MCF 10A (cell line): ENCODE measurements around the gene PLIN3. TPM values are rescaled to one million over a fixed set of nuclear protein-coding genes. Genes with fewer than 3 reads are reported as not detected.

Experiments
- BruUV-seq: library from RNA; stranded (reverse); fragments of 400-500 nt; replicated peaks from 2 replicates; lab custom pipeline; 2021; lab: Mats Ljungman, UMichigan
- CTCF ChIA-PET: fragments of 300-600 bp; sonication (Branson Sonifier 250); formaldehyde crosslinking; extraction: SDS; loops from one replicate; lab custom pipeline; 2021; ENCODE audit warnings: antibody characterized with exemption, inconsistent platforms; lab: Yijun Ruan, JAX
- POLR2A ChIA-PET: fragments of 300-600, 350-650 bp; sonication (Branson Sonifier 250); formaldehyde crosslinking; extraction: SDS; loops from one replicate; lab custom pipeline; 2020; ENCODE audit warnings: antibody characterized with exemption, inconsistent platforms; lab: Yijun Ruan, JAX
- DNase-seq: peaks from one replicate; pipeline ENCODE4 v3.0.0-alpha.2; 2018; ENCODE audit not compliant: unreplicated experiment
- H3K27ac Mint-ChIP-seq: one replicate; pipeline ENCODE4 v1.8.0; 2022; ENCODE audit warnings: mild to moderate bottlenecking, low read depth, mixed read lengths; ENCODE audit not compliant: unreplicated experiment
- H3K27me3 Mint-ChIP-seq: one replicate; pipeline ENCODE4 v1.8.0; 2022; ENCODE audit warnings: mixed read lengths; ENCODE audit not compliant: insufficient read depth, unreplicated experiment
- H3K36me3 Mint-ChIP-seq: one replicate; pipeline ENCODE4 v1.8.0; 2022; ENCODE audit warnings: mild to moderate bottlenecking, moderate library complexity, mixed read lengths; ENCODE audit not compliant: insufficient read depth, unreplicated experiment
- H3K4me1 Mint-ChIP-seq: one replicate; pipeline ENCODE4 v1.8.0; 2022; ENCODE audit warnings: mixed read lengths; ENCODE audit not compliant: insufficient read depth, unreplicated experiment
- H3K4me3 Mint-ChIP-seq: one replicate; pipeline ENCODE4 v1.8.0; 2022; ENCODE audit warnings: mild to moderate bottlenecking, moderate library complexity, mixed read lengths; ENCODE audit not compliant: unreplicated experiment
- H3K9me3 Mint-ChIP-seq: one replicate; pipeline ENCODE4 v1.8.0; 2022; ENCODE audit warnings: mixed read lengths; ENCODE audit not compliant: unreplicated experiment
- intact Hi-C: fragments of 100-400 bp; cut with micrococcal nuclease; formaldehyde crosslinking; loops from 2 replicates; pipeline ENCODE4 v1.14.1; 2022
- total RNA-seq: library from RNA; stranded (reverse); gene quantifications from 2 replicates; pipeline ENCODE4 v1.2.3, GENCODE V29; 2022
- TF ChIP-seq, protein P1 (sequence below): fragments of 200-600 bp; IDR thresholded peaks from one replicate; pipeline ENCODE4 v1.8.0; 2022; ENCODE audit warnings: antibody characterized with exemption, mild to moderate bottlenecking; ENCODE audit not compliant: unreplicated experiment

Gene PLIN3
- total RNA-seq, 1 experiment from 2014 or later, result 64.3 TPM

GRCh38 chr19:4802711-4803110 lies 64.8 kb downstream of the PLIN3 start:
- Mint-ChIP-seq H3K27ac (no peak overlapping the region), H3K4me3 (no peak overlapping the region), H3K9me3 (no peaks in the 10 kb centered on the region), H3K27me3 (no peaks in the 10 kb centered on the region), H3K36me3 (peaks cover 14% of the 10 kb centered on the region), H3K4me1 (no peaks in the 10 kb centered on the region)
- BruUV-seq, result no TSS peak
- CTCF ChIA-PET, result interaction anchor here (0.7 to 0.8 kb wide), 3 partner anchors 53 to 71 kb away, joined by 3 to 4 read pairs (median 3); no protein-coding TSS in a partner anchor
- POLR2A ChIA-PET, result no interaction called here
- intact Hi-C loops, result no loop called here
- no peak for DNase-seq
- TF ChIP-seq, protein P1, sequence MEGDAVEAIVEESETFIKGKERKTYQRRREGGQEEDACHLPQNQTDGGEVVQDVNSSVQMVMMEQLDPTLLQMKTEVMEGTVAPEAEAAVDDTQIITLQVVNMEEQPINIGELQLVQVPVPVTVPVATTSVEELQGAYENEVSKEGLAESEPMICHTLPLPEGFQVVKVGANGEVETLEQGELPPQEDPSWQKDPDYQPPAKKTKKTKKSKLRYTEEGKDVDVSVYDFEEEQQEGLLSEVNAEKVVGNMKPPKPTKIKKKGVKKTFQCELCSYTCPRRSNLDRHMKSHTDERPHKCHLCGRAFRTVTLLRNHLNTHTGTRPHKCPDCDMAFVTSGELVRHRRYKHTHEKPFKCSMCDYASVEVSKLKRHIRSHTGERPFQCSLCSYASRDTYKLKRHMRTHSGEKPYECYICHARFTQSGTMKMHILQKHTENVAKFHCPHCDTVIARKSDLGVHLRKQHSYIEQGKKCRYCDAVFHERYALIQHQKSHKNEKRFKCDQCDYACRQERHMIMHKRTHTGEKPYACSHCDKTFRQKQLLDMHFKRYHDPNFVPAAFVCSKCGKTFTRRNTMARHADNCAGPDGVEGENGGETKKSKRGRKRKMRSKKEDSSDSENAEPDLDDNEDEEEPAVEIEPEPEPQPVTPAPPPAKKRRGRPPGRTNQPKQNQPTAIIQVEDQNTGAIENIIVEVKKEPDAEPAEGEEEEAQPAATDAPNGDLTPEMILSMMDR, result no peak

DNA sequence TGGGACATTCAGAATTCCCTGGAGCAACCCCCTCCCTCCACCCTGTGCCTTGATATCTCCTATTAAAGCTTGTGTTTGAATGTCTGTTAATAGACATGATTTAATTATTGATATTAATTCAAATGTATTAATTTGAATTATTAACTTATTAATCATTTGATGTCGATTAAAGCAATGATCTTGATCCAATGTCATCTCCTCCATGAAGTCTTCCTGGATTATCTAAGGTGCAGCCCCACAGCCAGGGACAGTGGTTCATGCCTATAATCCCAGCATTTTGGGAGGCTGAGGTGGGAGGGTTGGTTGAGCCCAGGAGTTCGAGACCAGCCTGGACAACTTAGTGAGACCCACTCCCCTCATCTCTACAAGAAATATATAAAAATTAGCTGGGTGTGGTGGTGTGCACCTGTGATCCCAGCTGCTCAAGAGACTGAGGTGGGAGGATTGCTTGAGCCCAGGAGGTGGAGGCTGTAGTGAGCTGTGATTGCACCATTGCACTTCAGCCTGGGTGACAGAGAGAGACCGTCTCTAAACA lies 66.3 kb downstream of the PLIN3 start:
- Mint-ChIP-seq H3K27me3 (no peaks in the 10 kb centered on the region), H3K4me1 (no peaks in the 10 kb centered on the region), H3K9me3 (no peaks in the 10 kb centered on the region), H3K36me3 (peaks cover 29% of the 10 kb centered on the region), H3K27ac (peak overlapping the region; percentile 69), H3K4me3 (no peak overlapping the region)
- intact Hi-C loops, result no loop called here
- POLR2A ChIA-PET, result interaction anchor here (0.7 to 1.7 kb wide), 7 partner anchors 8 to 1478 kb away, joined by 3 to 12 read pairs (median 4); partner anchors contain the start of genes FEM1A and PLIN3
- no TSS peak for BruUV-seq
- TF ChIP-seq, protein P1, result no peak
- CTCF ChIA-PET, result interaction anchor here (0.6 to 1.8 kb wide), 4 partner anchors 9 to 174 kb away, joined by 3 to 10 read pairs (median 6); partner anchors contain the start of gene DPP9
- no peak for DNase-seq

- Mint-ChIP-seq H3K27ac (peak overlapping the region; percentile 69), H3K9me3 (no peaks in the 10 kb centered on the region), H3K27me3 (no peaks in the 10 kb centered on the region), H3K4me1 (no peaks in the 10 kb centered on the region), H3K36me3 (peaks cover 34% of the 10 kb centered on the region), H3K4me3 (no peak overlapping the region)
- intact Hi-C loops, result no loop called here
- TF ChIP-seq, protein P1, result no peak
- POLR2A ChIA-PET, result interaction anchor here (0.7 to 1.7 kb wide), 8 partner anchors 9 to 1479 kb away, joined by 3 to 12 read pairs (median 4); partner anchors contain the start of genes FEM1A and PLIN3
- CTCF ChIA-PET, result interaction anchor here (0.6 to 1.8 kb wide), 3 partner anchors 10 to 175 kb away, joined by 3 to 10 read pairs (median 8); no protein-coding TSS in a partner anchor
- no TSS peak for BruUV-seq
- peak; percentile 27 for DNase-seq
These were observed 66.8 kb downstream of the PLIN3 start for GRCh38 chr19:4800591-4801081.

DNA sequence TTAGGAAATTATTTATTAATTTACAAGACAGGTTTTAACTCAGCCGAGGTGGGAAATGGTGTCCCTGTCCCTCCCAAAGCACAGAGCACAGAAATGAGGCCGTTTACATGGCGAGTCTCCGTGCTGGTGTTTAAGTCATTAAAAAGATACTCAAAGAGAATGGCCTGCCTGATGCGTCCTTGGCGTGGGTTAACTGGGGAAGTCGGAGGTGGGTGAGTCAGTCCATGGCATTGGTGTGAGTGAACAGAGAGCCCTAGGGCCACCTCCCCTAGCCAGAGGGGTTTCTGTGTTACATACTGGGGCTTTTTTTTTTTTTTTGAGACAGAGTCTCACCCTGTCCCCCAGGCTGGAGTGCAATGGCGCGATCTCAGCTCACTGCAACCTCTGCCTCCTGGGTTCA lies 72.1 kb downstream of the PLIN3 start:
- intact Hi-C loops, result no loop called here
- TF ChIP-seq, protein P1, result no peak
- DNase-seq, result peak; percentile 53
- Mint-ChIP-seq H3K36me3 (peaks cover 77% of the 10 kb centered on the region), H3K27ac (peak overlapping the region; percentile 64), H3K4me3 (peak overlapping the region; percentile 59), H3K27me3 (no peaks in the 10 kb centered on the region), H3K4me1 (peaks cover 11% of the 10 kb centered on the region), H3K9me3 (no peaks in the 10 kb centered on the region)
- POLR2A ChIA-PET, result interaction anchor here (0.7 to 1.0 kb wide), 2 partner anchors 17 to 71 kb away, joined by 3 to 4 read pairs; no protein-coding TSS in a partner anchor
- CTCF ChIA-PET, result no interaction called here
- no TSS peak for BruUV-seq
